ENCODE measurements around the gene WAPL.
A peak's percentile ranks its signal among the peaks of the same experiment; 100 is the strongest.
"Not testable (repeated sequence)": the region's sequence is repeated elsewhere in the genome, so short reads cannot be mapped to it uniquely, and the experiment has no call there.

Gene WAPL

GRCh38 chr10:86521678-86522509 lies at the start of gene WAPL:
Gene WAPL, minus strand, starts transcription at chr10:86521792. Its CDS starts 3,723 bp downstream, at chr10:86518069.
- peak within 1 kb of the TSS; percentile 82 for H3K4me3 ChIP-seq (ENCODE audit: low read length)
- DNase-seq (ENCODE audit: low read depth), result peak; percentile 96
- TF ChIP-seq CTCF (IDR thresholded peaks at IDR 0.05; ENCODE audit: insufficient read depth, low read depth, low read length, missing control alignments), result no peak

GRCh38 chr10:86569335-86569734 lies 47.7 kb upstream of the WAPL start:
- DNase-seq (ENCODE audit: low read depth), result no peak
- TF ChIP-seq CTCF (IDR thresholded peaks at IDR 0.05; ENCODE audit: insufficient read depth, low read depth, low read length, missing control alignments), result no peak
- H3K4me3 ChIP-seq (ENCODE audit: low read length), result no peak overlapping the region

GRCh38 chr10:86566518-86566917 lies 44.9 kb upstream of the WAPL start:
- DNase-seq (ENCODE audit: low read depth); H3K4me3 ChIP-seq (ENCODE audit: low read length): not testable (repeated sequence)

GRCh38 chr10:86563338-86563737 lies 41.7 kb upstream of the WAPL start:
- not testable (repeated sequence) for DNase-seq (ENCODE audit: low read depth); H3K4me3 ChIP-seq (ENCODE audit: low read length)

GRCh38 chr10:86558695-86559094 lies 37.1 kb upstream of the WAPL start:
- not testable (repeated sequence) for H3K4me3 ChIP-seq (ENCODE audit: low read length)
- peak; percentile 49 for DNase-seq (ENCODE audit: low read depth)

GRCh38 chr10:86556933-86557649 lies 35.5 kb upstream of the WAPL start:
- no peak for TF ChIP-seq CTCF (IDR thresholded peaks at IDR 0.05; ENCODE audit: insufficient read depth, low read depth, low read length, missing control alignments)
- no peak for DNase-seq (ENCODE audit: low read depth)
- no peak overlapping the region for H3K4me3 ChIP-seq (ENCODE audit: low read length)

- DNase-seq (ENCODE audit: low read depth), result peak; percentile 62
- no peak for TF ChIP-seq CTCF (IDR thresholded peaks at IDR 0.05; ENCODE audit: insufficient read depth, low read depth, low read length, missing control alignments)
Measured at GRCh38 chr10:86556532-86556931, 34.9 kb upstream of the WAPL start.

GRCh38 chr10:86553639-86554038 lies 32.0 kb upstream of the WAPL start:
- DNase-seq (ENCODE audit: low read depth), result no peak
- no peak for TF ChIP-seq CTCF (IDR thresholded peaks at IDR 0.05; ENCODE audit: insufficient read depth, low read depth, low read length, missing control alignments)
- H3K4me3 ChIP-seq (ENCODE audit: low read length), result no peak overlapping the region

More at GRCh38 chr10:86556532-86556931, 34.9 kb upstream of the WAPL start:
- no peak overlapping the region for H3K4me3 ChIP-seq (ENCODE audit: low read length)

All from epithelial cell of esophagus (primary cell).